ENCODE data around the gene NXF1. TPM values are rescaled to one million over a fixed set of nuclear protein-coding genes. Genes with fewer than 3 reads are reported as not detected.
"Not testable (repeated sequence)": the region's sequence is repeated elsewhere in the genome, so short reads cannot be mapped to it uniquely, and the experiment has no call there.

The NXF1 gene
- total and polyA plus RNA-seq, 2 experiments from 2014 or later: 37.2 to 71.9 TPM

GRCh38 chr11:62847767-62848314 is 42.6 kb upstream of the NXF1 start:
- peaks cover 3% of the 10 kb centered on the region for H3K79me2 ChIP-seq
- H4K20me1 ChIP-seq (ENCODE audit: insufficient read depth, poor library complexity, severe bottlenecking): peaks cover 4% of the 10 kb centered on the region
- H3K27ac ChIP-seq: no peak overlapping the region
- WGBS (ENCODE audit: low lambda C conversion rate, missing lambda C conversion rate): 89% methylated on average over 1 of the region's 1 CpG
- TF ChIP-seq CTCF (IDR thresholded peaks at IDR 0.05; ENCODE audit: poor library complexity): no peak
- TF ChIP-seq EZH2phosphoT487 (IDR thresholded peaks at IDR 0.05; ENCODE audit: low read depth, severe bottlenecking, unreplicated experiment): no peak
- no peak for TF ChIP-seq EZH2 (IDR thresholded peaks at IDR 0.05; ENCODE audit: borderline replicate concordance)
- peaks cover 4% of the 10 kb centered on the region for H3K36me3 ChIP-seq (replicated peaks; ENCODE audit: insufficient read depth, low read depth)
- H3K9me2 ChIP-seq (replicated peaks; ENCODE audit: insufficient read depth): no peaks in the 10 kb centered on the region
- H2AFZ ChIP-seq: no peak overlapping the region
- no peak overlapping the region for H3K4me3 ChIP-seq
- H3K27me3 ChIP-seq: no peaks in the 10 kb centered on the region
- DNase-seq (ENCODE audit: low spot score): no peak
- H3K9me3 ChIP-seq (ENCODE audit: low read depth): no peaks in the 10 kb centered on the region
- H3K4me2 ChIP-seq: no peak overlapping the region
- peaks cover 1% of the 10 kb centered on the region for H3K4me1 ChIP-seq (ENCODE audit: insufficient read depth)

GRCh38 chr11:62846177-62846576 is 40.9 kb upstream of the NXF1 start:
- Histone ChIP-seq H3K27ac (no peak overlapping the region), H3K4me1 (ENCODE audit: insufficient read depth) (peaks cover 9% of the 10 kb centered on the region), H3K36me3 (replicated peaks; ENCODE audit: insufficient read depth, low read depth) (no peaks in the 10 kb centered on the region), H2AFZ (no peak overlapping the region), H3K4me2 (no peak overlapping the region), H4K20me1 (ENCODE audit: insufficient read depth, poor library complexity, severe bottlenecking) (no peaks in the 10 kb centered on the region), H3K79me2 (no peaks in the 10 kb centered on the region), H3K9me2 (replicated peaks; ENCODE audit: insufficient read depth) (no peaks in the 10 kb centered on the region), H3K9me3 (ENCODE audit: low read depth) (no peaks in the 10 kb centered on the region), H3K27me3 (no peaks in the 10 kb centered on the region), H3K4me3 (no peak overlapping the region)
- DNase-seq (ENCODE audit: low spot score): no peak
- no peak for TF ChIP-seq EZH2 (IDR thresholded peaks at IDR 0.05; ENCODE audit: borderline replicate concordance)
- no peak for TF ChIP-seq EZH2phosphoT487 (IDR thresholded peaks at IDR 0.05; ENCODE audit: low read depth, severe bottlenecking, unreplicated experiment)
- TF ChIP-seq CTCF (IDR thresholded peaks at IDR 0.05; ENCODE audit: poor library complexity): no peak
- 95% methylated on average over 3 of the region's 3 CpGs for WGBS (ENCODE audit: low lambda C conversion rate, missing lambda C conversion rate)

DNA sequence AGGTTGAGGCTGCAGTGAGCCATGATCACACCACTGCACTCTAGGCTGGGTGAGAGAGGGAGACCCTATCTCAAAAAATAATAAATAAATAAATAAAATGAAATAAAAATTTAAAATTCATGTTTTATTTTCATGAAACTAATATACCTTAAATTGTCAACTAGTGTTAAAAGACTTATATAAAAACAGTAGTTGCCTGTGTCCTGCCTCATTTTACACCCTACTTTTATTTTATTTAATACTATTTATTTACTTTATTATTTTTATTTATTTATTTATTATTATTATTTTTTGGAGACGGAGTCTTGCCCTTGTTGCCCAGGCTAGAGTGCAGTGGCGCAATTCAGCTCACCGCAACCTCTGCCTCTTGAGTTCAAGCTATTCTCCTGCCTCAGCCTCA is 38.9 kb upstream of the NXF1 start:
- H3K27me3 ChIP-seq: no peaks in the 10 kb centered on the region
- H3K4me3 ChIP-seq: no peak overlapping the region
- peaks cover 9% of the 10 kb centered on the region for H3K4me1 ChIP-seq (ENCODE audit: insufficient read depth)
- WGBS (ENCODE audit: low lambda C conversion rate, missing lambda C conversion rate): 98% methylated on average over 3 of the region's 3 CpGs
- no peak overlapping the region for H3K27ac ChIP-seq
- no peaks in the 10 kb centered on the region for H3K9me2 ChIP-seq (replicated peaks; ENCODE audit: insufficient read depth)
- TF ChIP-seq EZH2 (IDR thresholded peaks at IDR 0.05; ENCODE audit: borderline replicate concordance) (no peak), EZH2phosphoT487 (IDR thresholded peaks at IDR 0.05; ENCODE audit: low read depth, severe bottlenecking, unreplicated experiment) (no peak)
- H4K20me1 ChIP-seq (ENCODE audit: insufficient read depth, poor library complexity, severe bottlenecking): no peaks in the 10 kb centered on the region
- no peak for DNase-seq (ENCODE audit: low spot score)
- H3K36me3 ChIP-seq (replicated peaks; ENCODE audit: insufficient read depth, low read depth): no peaks in the 10 kb centered on the region
- no peaks in the 10 kb centered on the region for H3K9me3 ChIP-seq (ENCODE audit: low read depth)
- no peak overlapping the region for H2AFZ ChIP-seq
- no peak overlapping the region for H3K4me2 ChIP-seq
- peaks cover under 1% of the 10 kb centered on the region for H3K79me2 ChIP-seq

DNA sequence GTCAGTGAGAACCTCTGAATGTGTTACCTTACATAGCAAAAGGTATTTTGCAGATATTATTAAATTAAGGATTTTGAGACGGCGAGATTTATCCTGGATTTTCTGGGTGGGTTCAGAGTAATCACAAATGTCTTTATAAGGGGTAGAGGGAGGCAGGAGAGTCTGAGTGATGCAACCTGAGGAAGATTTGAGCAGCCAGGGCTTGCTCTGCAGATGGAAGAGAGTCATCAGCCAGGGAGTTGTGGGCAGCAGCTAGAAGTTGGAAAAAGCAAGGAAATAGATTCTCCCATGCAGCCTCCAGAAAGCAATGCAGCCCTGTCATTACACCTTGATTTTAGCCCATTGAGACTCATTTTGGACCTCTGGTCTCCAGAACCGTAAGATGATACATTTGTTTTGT is 38.2 kb upstream of the NXF1 start:
- H3K27me3 ChIP-seq: no peaks in the 10 kb centered on the region
- H2AFZ ChIP-seq: no peak overlapping the region
- H3K79me2 ChIP-seq: peaks cover 8% of the 10 kb centered on the region
- WGBS (ENCODE audit: low lambda C conversion rate, missing lambda C conversion rate): 98% methylated on average over 3 of the region's 3 CpGs
- DNase-seq (ENCODE audit: low spot score): no peak
- no peak overlapping the region for H3K4me3 ChIP-seq
- H3K27ac ChIP-seq: peak overlapping the region; percentile 97
- TF ChIP-seq EZH2 (IDR thresholded peaks at IDR 0.05; ENCODE audit: borderline replicate concordance): no peak
- no peak for TF ChIP-seq CTCF (IDR thresholded peaks at IDR 0.05; ENCODE audit: poor library complexity)
- no peak for TF ChIP-seq EZH2phosphoT487 (IDR thresholded peaks at IDR 0.05; ENCODE audit: low read depth, severe bottlenecking, unreplicated experiment)
- no peak overlapping the region for H3K4me2 ChIP-seq
- no peaks in the 10 kb centered on the region for H3K9me2 ChIP-seq (replicated peaks; ENCODE audit: insufficient read depth)
- H4K20me1 ChIP-seq (ENCODE audit: insufficient read depth, poor library complexity, severe bottlenecking): no peaks in the 10 kb centered on the region
- no peaks in the 10 kb centered on the region for H3K36me3 ChIP-seq (replicated peaks; ENCODE audit: insufficient read depth, low read depth)
- no peaks in the 10 kb centered on the region for H3K9me3 ChIP-seq (ENCODE audit: low read depth)
- peaks cover 9% of the 10 kb centered on the region for H3K4me1 ChIP-seq (ENCODE audit: insufficient read depth)

- peak overlapping the region; percentile 72 for H3K4me2 ChIP-seq
- H3K4me1 ChIP-seq (ENCODE audit: insufficient read depth); H3K4me3 ChIP-seq; H3K27me3 ChIP-seq; DNase-seq (ENCODE audit: low spot score); H3K36me3 ChIP-seq (replicated peaks; ENCODE audit: insufficient read depth, low read depth); H3K9me2 ChIP-seq (replicated peaks; ENCODE audit: insufficient read depth); H3K9me3 ChIP-seq (ENCODE audit: low read depth); H4K20me1 ChIP-seq (ENCODE audit: insufficient read depth, poor library complexity, severe bottlenecking): not testable (repeated sequence)
- peaks cover 14% of the 10 kb centered on the region for H3K79me2 ChIP-seq
- H2AFZ ChIP-seq: peak overlapping the region; percentile 56
- 68% methylated on average over 9 of the region's 9 CpGs for WGBS (ENCODE audit: low lambda C conversion rate, missing lambda C conversion rate)
- peak overlapping the region; percentile 97 for H3K27ac ChIP-seq
These were observed 37.7 kb upstream of the NXF1 start for GRCh38 chr11:62842891-62843290.
